HepG2 (cell line): ENCODE data around the gene ZDHHC14. TPM values are rescaled to one million over a fixed set of nuclear protein-coding genes. Genes with fewer than 3 reads are reported as not detected.
A peak's percentile ranks its signal among the peaks of the same experiment; 100 is the strongest.

ENCODE experiments used
- BCL3 ChIP-seq: sonication (generic); formaldehyde crosslinking; IDR thresholded peaks from 2 replicates; pipeline ENCODE4 v1.5.1; 2020; ENCODE audit warnings: mild to moderate bottlenecking, missing genetic modification reagents, moderate library complexity
- HIC2 ChIP-seq: sonication (generic); formaldehyde crosslinking; IDR thresholded peaks from 2 replicates; pipeline ENCODE4 v1.9.0; 2022; ENCODE audit warnings: low read depth, missing genetic modification reagents
- IKZF1 ChIP-seq: fragments of 450-650 bp; IDR thresholded peaks from 2 replicates; pipeline ENCODE4 v1.7.1; 2016
- KIAA2018 ChIP-seq: sonication (generic); formaldehyde crosslinking; IDR thresholded peaks from 2 replicates; pipeline ENCODE4 v1.5.0; 2020; ENCODE audit warnings: mild to moderate bottlenecking, missing genetic modification reagents, borderline replicate concordance
- NRL ChIP-seq: sonication (generic); formaldehyde crosslinking; IDR thresholded peaks from 2 replicates; pipeline ENCODE4 v1.5.0; 2020; ENCODE audit warnings: missing genetic modification reagents, mild to moderate bottlenecking, moderate library complexity, borderline replicate concordance
- SMC3 ChIP-seq: IDR thresholded peaks from 2 replicates; pipeline ENCODE4 v1.6.1; 2011; ENCODE audit warnings: low read length, improper control_type of control experiment
- ZNF121 ChIP-seq: sonication (generic); formaldehyde crosslinking; IDR thresholded peaks from 2 replicates; pipeline ENCODE4 v1.5.0; 2020; ENCODE audit warnings: mild to moderate bottlenecking, missing genetic modification reagents
- ZNF432 ChIP-seq: sonication (generic); formaldehyde crosslinking; IDR thresholded peaks from 2 replicates; pipeline ENCODE4 v1.5.0; 2020; ENCODE audit warnings: missing genetic modification reagents, mild to moderate bottlenecking, borderline replicate concordance
- ZNF614 ChIP-seq: IDR thresholded peaks from 2 replicates; pipeline ENCODE4 v1.6.1; 2018; ENCODE audit warnings: missing biosample characterization, missing genetic modification reagents, inconsistent platforms, borderline replicate concordance
- ZNF816 ChIP-seq: sonication (generic); formaldehyde crosslinking; IDR thresholded peaks from 2 replicates; pipeline ENCODE4 v1.8.0; 2022; ENCODE audit warnings: missing genetic modification reagents, mild to moderate bottlenecking, borderline replicate concordance
- polyA plus RNA-seq, 8 experiments: library from polyadenylated mRNA; depleted of rRNA in 3 of 8; stranded (reverse) in 7 of 8; unstranded in 1 of 8; fragments of >200 nt; fragmentation: Illumina TruSeq in 4 of 8; extraction: Trizol in 4 of 8; gene quantifications; 2 replicates each; pipeline versions ENCODE4 v1.2.1 to v1.2.3, GENCODE V29; 2011 to 2016; ENCODE audit warnings: low read depth in 4 of 8, missing spikeins in 1 of 8, mixed read lengths in 1 of 8; ENCODE audit not compliant: insufficient read depth in 1 of 8
- total RNA-seq, 5 experiments: library from RNA; depleted of rRNA; stranded (reverse); fragments of >200 nt; fragmentation: Illumina TruSeq; extraction: Trizol; gene quantifications; 2 replicates each; pipeline ENCODE4 v1.2.3, GENCODE V29; 2016; ENCODE audit warnings: low read depth in 1 of 5
- TF ChIP-seq, protein P1 (sequence below): sonication (generic); formaldehyde crosslinking; IDR thresholded peaks from 2 replicates; pipeline ENCODE4 v1.4.0; 2020; ENCODE audit warnings: mild to moderate bottlenecking, missing genetic modification reagents
- TF ChIP-seq, protein P2 (sequence below): sonication (generic); formaldehyde crosslinking; IDR thresholded peaks from 2 replicates; pipeline ENCODE4 v1.5.0; 2020; ENCODE audit warnings: mild to moderate bottlenecking, low read depth, missing genetic modification reagents, borderline replicate concordance
- TF ChIP-seq, protein P3 (sequence below): sonication (generic); formaldehyde crosslinking; IDR thresholded peaks from 2 replicates; pipeline ENCODE4 v1.4.0; 2020; ENCODE audit warnings: missing genetic modification reagents, mild to moderate bottlenecking, borderline replicate concordance

The ZDHHC14 gene
- total and polyA plus RNA-seq, 2 of the 13 experiments (the other 11 are each of a cell fraction or from before 2014, with no cell fraction given) = 3.7 to 9.5 TPM

- peak; percentile 24; the same call in 1 of the 2 replicates for TF ChIP-seq HIC2 (CRISPR knock-in tag)
- TF ChIP-seq, protein P1, sequence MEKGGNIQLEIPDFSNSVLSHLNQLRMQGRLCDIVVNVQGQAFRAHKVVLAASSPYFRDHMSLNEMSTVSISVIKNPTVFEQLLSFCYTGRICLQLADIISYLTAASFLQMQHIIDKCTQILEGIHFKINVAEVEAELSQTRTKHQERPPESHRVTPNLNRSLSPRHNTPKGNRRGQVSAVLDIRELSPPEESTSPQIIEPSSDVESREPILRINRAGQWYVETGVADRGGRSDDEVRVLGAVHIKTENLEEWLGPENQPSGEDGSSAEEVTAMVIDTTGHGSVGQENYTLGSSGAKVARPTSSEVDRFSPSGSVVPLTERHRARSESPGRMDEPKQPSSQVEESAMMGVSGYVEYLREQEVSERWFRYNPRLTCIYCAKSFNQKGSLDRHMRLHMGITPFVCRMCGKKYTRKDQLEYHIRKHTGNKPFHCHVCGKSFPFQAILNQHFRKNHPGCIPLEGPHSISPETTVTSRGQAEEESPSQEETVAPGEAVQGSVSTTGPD (CRISPR knock-in tag) = no peak
- no peak for TF ChIP-seq IKZF1
- TF ChIP-seq SMC3 = no peak
- TF ChIP-seq ZNF816 (CRISPR knock-in tag) = no peak; the same call in 1 of the 2 replicates
- TF ChIP-seq, protein P2, sequence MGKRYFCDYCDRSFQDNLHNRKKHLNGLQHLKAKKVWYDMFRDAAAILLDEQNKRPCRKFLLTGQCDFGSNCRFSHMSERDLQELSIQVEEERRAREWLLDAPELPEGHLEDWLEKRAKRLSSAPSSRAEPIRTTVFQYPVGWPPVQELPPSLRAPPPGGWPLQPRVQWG (CRISPR knock-in tag) = no peak
- TF ChIP-seq BCL3 (CRISPR knock-in tag) = peak; percentile 32; the same call in 1 of the 2 replicates
- TF ChIP-seq ZNF121 (CRISPR knock-in tag) = no peak
- TF ChIP-seq, protein P3, sequence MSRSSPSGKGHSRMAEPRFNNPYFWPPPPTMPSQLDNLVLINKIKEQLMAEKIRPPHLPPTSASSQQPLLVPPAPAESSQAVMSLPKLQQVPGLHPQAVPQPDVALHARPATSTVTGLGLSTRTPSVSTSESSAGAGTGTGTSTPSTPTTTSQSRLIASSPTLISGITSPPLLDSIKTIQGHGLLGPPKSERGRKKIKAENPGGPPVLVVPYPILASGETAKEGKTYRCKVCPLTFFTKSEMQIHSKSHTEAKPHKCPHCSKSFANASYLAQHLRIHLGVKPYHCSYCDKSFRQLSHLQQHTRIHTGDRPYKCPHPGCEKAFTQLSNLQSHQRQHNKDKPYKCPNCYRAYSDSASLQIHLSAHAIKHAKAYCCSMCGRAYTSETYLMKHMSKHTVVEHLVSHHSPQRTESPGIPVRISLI (CRISPR knock-in tag) = peak; percentile 19; the same call in 1 of the 2 replicates
- TF ChIP-seq ZNF432 (CRISPR knock-in tag) = no peak
- no peak for TF ChIP-seq NRL (CRISPR knock-in tag)
- no peak for TF ChIP-seq ZNF614
- no peak for TF ChIP-seq KIAA2018 (CRISPR knock-in tag)
Measured at GRCh38 chr6:157379656-157380457, 1.1 kb upstream of the ZDHHC14 start (continued).
